GM21576 (cell line): ENCODE data around the gene CTTNBP2NL.
"Not testable (repeated sequence)": the region's sequence is repeated elsewhere in the genome, so short reads cannot be mapped to it uniquely, and the experiment has no call there.

Experiments used
- ATAC-seq: cut with Tn5 transposase; IDR thresholded peaks from one replicate; pipeline ENCODE4 v1.9.1; 2021; ENCODE audit warnings: mild to moderate bottlenecking, moderate library complexity; ENCODE audit not compliant: unreplicated experiment

The CTTNBP2NL gene

GRCh38 chr1:112423207-112423606 is 27.2 kb downstream of the CTTNBP2NL start:
- no peak for ATAC-seq

GRCh38 chr1:112423666-112424065 is 27.7 kb downstream of the CTTNBP2NL start:
- not testable (repeated sequence) for ATAC-seq

GRCh38 chr1:112429749-112430148 is 33.7 kb downstream of the CTTNBP2NL start:
- no peak for ATAC-seq

- no peak for ATAC-seq
Observed at GRCh38 chr1:112431038-112431437, 35.0 kb downstream of the CTTNBP2NL start.

GRCh38 chr1:112435448-112435847 is 39.4 kb downstream of the CTTNBP2NL start:
- no peak for ATAC-seq

GRCh38 chr1:112436384-112437156 is 40.6 kb downstream of the CTTNBP2NL start:
- ATAC-seq = no peak

GRCh38 chr1:112438156-112438555 is 42.1 kb downstream of the CTTNBP2NL start:
- ATAC-seq = not testable (repeated sequence)

- no peak for ATAC-seq
Observed at GRCh38 chr1:112439592-112439991, 43.6 kb downstream of the CTTNBP2NL start.

- no peak for ATAC-seq
Observed at GRCh38 chr1:112440574-112440973, 44.6 kb downstream of the CTTNBP2NL start.

GRCh38 chr1:112444269-112444668 is 48.3 kb downstream of the CTTNBP2NL start:
- no peak for ATAC-seq

GRCh38 chr1:112445596-112445995 is 49.6 kb downstream of the CTTNBP2NL start:
- no peak for ATAC-seq

- no peak for ATAC-seq
Observed at GRCh38 chr1:112446411-112446810, 50.4 kb downstream of the CTTNBP2NL start.

GRCh38 chr1:112448904-112449629 is 53.1 kb downstream of the CTTNBP2NL start:
- ATAC-seq = no peak

GRCh38 chr1:112449630-112449983 is 53.6 kb downstream of the CTTNBP2NL start:
- no peak for ATAC-seq

GRCh38 chr1:112450773-112451172 is 54.8 kb downstream of the CTTNBP2NL start:
- no peak for ATAC-seq

GRCh38 chr1:112451301-112451700 is 55.3 kb downstream of the CTTNBP2NL start:
- ATAC-seq = not testable (repeated sequence)

GRCh38 chr1:112453876-112454275 is 57.9 kb downstream of the CTTNBP2NL start:
- ATAC-seq = no peak

GRCh38 chr1:112454316-112454715 is 58.3 kb downstream of the CTTNBP2NL start:
- no peak for ATAC-seq

GRCh38 chr1:112457241-112457640 is 61.2 kb downstream of the CTTNBP2NL start:
- ATAC-seq = no peak

GRCh38 chr1:112457955-112458354 is 61.9 kb downstream of the CTTNBP2NL start:
- ATAC-seq = no peak

- ATAC-seq = no peak
Observed at GRCh38 chr1:112458756-112459155, 62.7 kb downstream of the CTTNBP2NL start.

- no peak for ATAC-seq
Observed at GRCh38 chr1:112460615-112461014, 64.6 kb downstream of the CTTNBP2NL start.
